HCT116 (cell line): Measurements from ENCODE around the gene AHNAK. TPM values are rescaled to one million over a fixed set of nuclear protein-coding genes. Genes with fewer than 3 reads are reported as not detected.

Experiments
- ATAC-seq: fragments of 200-7000 bp; cut with Tn5 transposase; 2 replicates; pipeline ENCODE4 v1.9.1; 2020; ENCODE audit warnings: mild to moderate bottlenecking, moderate library complexity
- BruUV-seq: library from RNA; stranded (reverse); fragments of 400-500 nt; replicated peaks from 2 replicates; lab custom pipeline; 2021; lab: Mats Ljungman, UMichigan
- CTCF ChIA-PET: fragments of 300-600 bp; sonication (Branson Sonifier 250); formaldehyde crosslinking; loops from one replicate; lab custom pipeline; 2021; ENCODE audit warnings: antibody characterized with exemption; lab: Charles Lee
- POLR2A ChIA-PET: fragments of 300-600, 350-600 bp; sonication (Branson Sonifier 250); formaldehyde crosslinking; loops from one replicate; lab custom pipeline; 2021; ENCODE audit warnings: antibody characterized with exemption; lab: Charles Lee
- RAD21 ChIA-PET, 2 experiments: fragments of 300-600 bp; sonication (Branson Sonifier 250); formaldehyde crosslinking; loops; one replicate each; lab custom pipeline; 2023; ENCODE audit warnings: low total read pairs in 2 of 2; ENCODE audit not compliant: uncharacterized antibody in 2 of 2, unreplicated experiment in 2 of 2, low non-redundant PET in 1 of 2; lab: Charles Lee
- DNase-seq: peaks from one replicate; pipeline ENCODE4 v3.0.0-alpha.2; 2010; ENCODE audit warnings: low read depth, low spot score
- H2AFZ ChIP-seq: fragments of 200-600 bp; shearing (Covaris generic), sonication (generic); 2 replicates; pipeline ENCODE4 v1.6.1; 2017; ENCODE audit warnings: low read depth, mixed run types, mixed read lengths, antibody characterized with exemption, low read length; ENCODE audit not compliant: poor library complexity, severe bottlenecking
- H3K27ac ChIP-seq: 2 replicates; pipeline ENCODE4 v1.5.1; 2012; ENCODE audit warnings: low read depth, low read length
- H3K27me3 ChIP-seq: fragments of 200-600 bp; sonication (generic); 2 replicates; pipeline ENCODE4 v1.6.1; 2016; ENCODE audit warnings: mixed run types, low read length, mixed read lengths; ENCODE audit not compliant: insufficient read depth
- H3K36me3 ChIP-seq, 2 experiments: fragments of 200-500 bp in 1 of 2; fragments of 200-600 bp in 1 of 2; sonication (Bioruptor generic) in 1 of 2; sonication (generic) in 1 of 2; 2 replicates each; pipeline versions ENCODE4 v1.5.1 to v1.6.1; 2014 to 2016; ENCODE audit warnings: low read length in 2 of 2, inconsistent platforms in 1 of 2, mixed read lengths in 1 of 2, mixed run types in 1 of 2; ENCODE audit not compliant: insufficient read depth in 2 of 2, control insufficient read depth in 1 of 2
- H3K4me1 ChIP-seq, 2 experiments: fragments of 200-600 bp in 1 of 2; sonication (generic) in 1 of 2; 2 replicates each; pipeline versions ENCODE4 v1.5.1 to v1.6.1; 2012 to 2017; ENCODE audit warnings: low read length in 2 of 2, inconsistent platforms in 1 of 2, mild to moderate bottlenecking in 1 of 2, mixed read lengths in 1 of 2, mixed run types in 1 of 2, moderate library complexity in 1 of 2; ENCODE audit not compliant: insufficient read depth in 2 of 2, control insufficient read depth in 1 of 2
- H3K4me2 ChIP-seq: fragments of 200-600 bp; sonication (generic); 2 replicates; pipeline ENCODE4 v1.6.1; 2017; ENCODE audit warnings: mixed run types, low read length, mixed read lengths
- H3K4me3 ChIP-seq, 2 experiments: fragments of 200-600 bp in 1 of 2; sonication (generic) in 1 of 2; replicated peaks in 1 of 2; 2 replicates each; pipeline ENCODE4 v1.5.1; 2011 to 2016; ENCODE audit warnings: low read length in 2 of 2, control low read depth in 1 of 2, low read depth in 1 of 2, mild to moderate bottlenecking in 1 of 2, mixed read lengths in 1 of 2, mixed run types in 1 of 2
- H3K79me2 ChIP-seq: fragments of 200-600 bp; sonication (generic); 2 replicates; pipeline ENCODE4 v1.6.1; 2017; ENCODE audit warnings: mild to moderate bottlenecking, mixed run types, low read length, moderate library complexity, mixed read lengths; ENCODE audit not compliant: insufficient read depth
- H3K9ac ChIP-seq: fragments of 200-600 bp; sonication (generic); 2 replicates; pipeline ENCODE4 v1.6.1; 2016; ENCODE audit warnings: low read length, mixed read lengths
- H3K9me2 ChIP-seq: fragments of 200-600 bp; sonication (generic), shearing (Covaris generic); 2 replicates; pipeline ENCODE4 v1.6.1; 2017; ENCODE audit warnings: mixed run types, mild to moderate bottlenecking, moderate library complexity; ENCODE audit not compliant: insufficient read depth
- H3K9me3 ChIP-seq, 2 experiments: fragments of 200-500 bp in 1 of 2; fragments of 200-600 bp in 1 of 2; sonication (Bioruptor generic) in 1 of 2; sonication (generic) in 1 of 2; 2 replicates each; pipeline ENCODE4 v1.6.1; 2014 to 2017; ENCODE audit warnings: low read length in 2 of 2, mixed read lengths in 2 of 2, inconsistent platforms in 1 of 2, low read depth in 1 of 2, mild to moderate bottlenecking in 1 of 2, mixed run types in 1 of 2, moderate library complexity in 1 of 2; ENCODE audit not compliant: control insufficient read depth in 1 of 2, insufficient read depth in 1 of 2
- H4K20me1 ChIP-seq: fragments of 200-600 bp; sonication (generic), shearing (Covaris generic); 2 replicates; pipeline ENCODE4 v1.6.1; 2017; ENCODE audit warnings: mixed run types, mild to moderate bottlenecking, moderate library complexity; ENCODE audit not compliant: insufficient read depth
- ATF3 ChIP-seq: IDR thresholded peaks from 2 replicates; pipeline ENCODE4 v1.6.1; 2012
- CEBPB ChIP-seq: IDR thresholded peaks from 2 replicates; pipeline ENCODE4 v1.6.1; 2012; ENCODE audit warnings: low read depth
- CTCF ChIP-seq, 3 experiments: fragments of 200-600 bp in 1 of 3; sonication (generic) in 1 of 3; IDR thresholded peaks in 2 of 3; conservative IDR thresholded peaks in 1 of 3; 2 replicates each; pipeline ENCODE4 v1.5.1; 2012 to 2017; ENCODE audit warnings: low read depth in 2 of 3, low read length in 2 of 3, antibody characterized with exemption in 1 of 3, borderline replicate concordance in 1 of 3, control low read depth in 1 of 3, mild to moderate bottlenecking in 1 of 3, mixed read lengths in 1 of 3, mixed run types in 1 of 3, moderate library complexity in 1 of 3; ENCODE audit not compliant: insufficient read depth in 1 of 3
- ELF1 ChIP-seq: IDR thresholded peaks from 2 replicates; pipeline ENCODE4 v1.6.1; 2012; ENCODE audit warnings: low read depth, borderline replicate concordance
- EZH2 ChIP-seq: fragments of 200-600 bp; sonication (generic); IDR thresholded peaks from 2 replicates; pipeline ENCODE4 v1.6.1; 2017; ENCODE audit warnings: antibody characterized with exemption, mixed run types
- FOSL1 ChIP-seq: IDR thresholded peaks from 2 replicates; pipeline ENCODE4 v1.6.1; 2012; ENCODE audit warnings: low read depth
- JUND ChIP-seq: IDR thresholded peaks from 2 replicates; pipeline ENCODE4 v1.6.1; 2012
- POLR2A ChIP-seq: IDR thresholded peaks from 2 replicates; pipeline ENCODE4 v1.7.0; 2011; ENCODE audit warnings: borderline replicate concordance; ENCODE audit not compliant: insufficient read depth, insufficient read length; ENCODE audit errors: extremely low read depth
- POLR2AphosphoS5 ChIP-seq: IDR thresholded peaks from 2 replicates; pipeline ENCODE4 v1.6.1; 2011; ENCODE audit warnings: mild to moderate bottlenecking, low read depth, low read length, moderate library complexity
- RAD21 ChIP-seq: IDR thresholded peaks from 2 replicates; pipeline ENCODE4 v1.6.1; 2012; ENCODE audit warnings: low read depth, mild to moderate bottlenecking
- SP1 ChIP-seq: IDR thresholded peaks from 2 replicates; pipeline ENCODE4 v1.6.1; 2012; ENCODE audit warnings: low read depth
- SRF ChIP-seq: IDR thresholded peaks from 2 replicates; pipeline ENCODE4 v1.6.1; 2012; ENCODE audit warnings: low read depth
- YY1 ChIP-seq: IDR thresholded peaks from 2 replicates; pipeline ENCODE4 v1.6.1; 2011; ENCODE audit warnings: low read length, low read depth, moderate library complexity, mild to moderate bottlenecking; ENCODE audit not compliant: insufficient replicate concordance; ENCODE audit errors: extremely low read depth
- ZFX ChIP-seq: fragments of 450-650 bp; IDR thresholded peaks from 2 replicates; pipeline ENCODE4 v1.6.1; 2017
- ZNF274 ChIP-seq: fragments of 200-500 bp; sonication (Bioruptor generic); IDR thresholded peaks from 2 replicates; pipeline ENCODE4 v1.6.1; 2014; ENCODE audit warnings: mild to moderate bottlenecking, low read depth, low read length, inconsistent platforms
- intact Hi-C: fragments of 100-400 bp; cut with micrococcal nuclease; formaldehyde crosslinking; loops from 2 replicates; pipeline ENCODE4 v1.10.0; 2022
- total RNA-seq: library from RNA; stranded (reverse); gene quantifications from one replicate; pipeline ENCODE4 v1.2.1, GENCODE V29; 2021; ENCODE audit not compliant: unreplicated experiment
- TF ChIP-seq, protein P1 (sequence below): IDR thresholded peaks from 2 replicates; pipeline ENCODE4 v1.6.1; 2011; ENCODE audit warnings: mild to moderate bottlenecking, low read length, moderate library complexity; ENCODE audit not compliant: insufficient replicate concordance; ENCODE audit errors: extremely low read depth

AHNAK gene
- total RNA-seq, 1 experiment from 2014 or later = 239 TPM

DNA sequence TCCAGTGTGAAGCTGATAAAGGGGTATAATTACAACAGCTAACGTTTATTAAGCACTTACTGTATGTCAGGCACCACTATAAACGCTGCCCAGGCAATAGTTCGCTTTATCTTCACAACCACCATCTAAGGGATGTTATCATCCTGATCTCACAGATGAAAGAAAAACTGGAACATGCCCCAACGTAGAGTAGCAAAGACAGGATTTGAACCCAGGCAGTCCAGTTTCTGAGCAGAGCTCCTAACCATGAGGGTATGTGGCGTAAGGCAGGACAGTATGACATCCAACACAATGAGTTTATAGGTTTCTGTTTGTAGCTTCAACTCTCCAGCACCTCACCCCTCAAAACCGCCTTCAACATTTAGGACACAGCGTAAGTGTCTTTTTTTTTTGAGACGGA is 59.5 kb downstream of the AHNAK start:
- H3K4me3 ChIP-seq = no peak overlapping the region
- no peak for TF ChIP-seq JUND
- no peak for TF ChIP-seq SP1
- no peak for TF ChIP-seq ELF1
- no peak for TF ChIP-seq FOSL1
- DNase-seq (no peak), ATAC-seq (no peak)
- no peaks in the 10 kb centered on the region for H3K4me1 ChIP-seq
- H3K9ac ChIP-seq = no peak overlapping the region
- RAD21 ChIA-PET = interaction anchor here in 1 of 2 experiments (1.1 kb wide), 1 partner anchor 62 kb away, joined by 3 read pairs; no protein-coding TSS in a partner anchor
- POLR2A ChIA-PET = interaction anchor here (1.3 kb wide), 1 partner anchor 13 kb away, joined by 5 read pairs; no protein-coding TSS in a partner anchor
- no peaks in the 10 kb centered on the region for H3K79me2 ChIP-seq
- no peaks in the 10 kb centered on the region for H3K27me3 ChIP-seq
- no TSS peak for BruUV-seq
- no peaks in the 10 kb centered on the region for H4K20me1 ChIP-seq
- no peaks in the 10 kb centered on the region for H3K9me2 ChIP-seq
- no peak overlapping the region for H3K4me2 ChIP-seq
- intact Hi-C loops = no loop called here
- H2AFZ ChIP-seq = no peak overlapping the region
- no peak overlapping the region for H3K27ac ChIP-seq
- no peaks in the 10 kb centered on the region for H3K9me3 ChIP-seq
- CTCF ChIA-PET = interaction anchor here (1.4 to 2.8 kb wide), 2 partner anchors 10 to 56 kb away, joined by 3 to 12 read pairs; no protein-coding TSS in a partner anchor
- no peaks in the 10 kb centered on the region for H3K36me3 ChIP-seq

GRCh38 chr11:62484352-62484751 is 62.3 kb downstream of the AHNAK start:
- Histone ChIP-seq H3K9ac (no peak overlapping the region), H2AFZ (no peak overlapping the region), H3K79me2 (no peaks in the 10 kb centered on the region), H3K4me2 (no peak overlapping the region), H4K20me1 (no peaks in the 10 kb centered on the region), H3K27ac (no peak overlapping the region), H3K4me1 (peaks cover 2 to 11% of the 10 kb centered on the region in 2 experiments; a peak in 2 of 4 replicates), H3K4me3 (no peak overlapping the region), H3K27me3 (no peaks in the 10 kb centered on the region), H3K9me3 (no peaks in the 10 kb centered on the region), H3K9me2 (no peaks in the 10 kb centered on the region), H3K36me3 (no peaks in the 10 kb centered on the region)
- ChIA-PET POLR2A (no interaction called here), CTCF (no interaction called here), RAD21 (no interaction called here)
- TF ChIP-seq POLR2AphosphoS5 = no peak
- no peak for TF ChIP-seq ATF3
- TF ChIP-seq ZFX = no peak
- TF ChIP-seq YY1 = no peak
- TF ChIP-seq EZH2 = no peak
- TF ChIP-seq ZNF274 = no peak
- no peak for TF ChIP-seq POLR2A
- TF ChIP-seq, protein P1, sequence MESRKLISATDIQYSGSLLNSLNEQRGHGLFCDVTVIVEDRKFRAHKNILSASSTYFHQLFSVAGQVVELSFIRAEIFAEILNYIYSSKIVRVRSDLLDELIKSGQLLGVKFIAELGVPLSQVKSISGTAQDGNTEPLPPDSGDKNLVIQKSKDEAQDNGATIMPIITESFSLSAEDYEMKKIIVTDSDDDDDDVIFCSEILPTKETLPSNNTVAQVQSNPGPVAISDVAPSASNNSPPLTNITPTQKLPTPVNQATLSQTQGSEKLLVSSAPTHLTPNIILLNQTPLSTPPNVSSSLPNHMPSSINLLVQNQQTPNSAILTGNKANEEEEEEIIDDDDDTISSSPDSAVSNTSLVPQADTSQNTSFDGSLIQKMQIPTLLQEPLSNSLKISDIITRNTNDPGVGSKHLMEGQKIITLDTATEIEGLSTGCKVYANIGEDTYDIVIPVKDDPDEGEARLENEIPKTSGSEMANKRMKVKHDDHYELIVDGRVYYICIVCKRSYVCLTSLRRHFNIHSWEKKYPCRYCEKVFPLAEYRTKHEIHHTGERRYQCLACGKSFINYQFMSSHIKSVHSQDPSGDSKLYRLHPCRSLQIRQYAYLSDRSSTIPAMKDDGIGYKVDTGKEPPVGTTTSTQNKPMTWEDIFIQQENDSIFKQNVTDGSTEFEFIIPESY = no peak
- TF ChIP-seq CEBPB = no peak
- TF ChIP-seq SP1 = no peak
- TF ChIP-seq RAD21 = no peak
- TF ChIP-seq SRF = no peak
- no peak for TF ChIP-seq FOSL1
- no peak for TF ChIP-seq CTCF (IDR thresholded peaks at IDR 0.05 in 2 of 3, conservative IDR thresholded peaks at IDR 0.05 in 1 of 3; ENCODE audit: borderline replicate concordance in 1 of 3, insufficient read depth in 1 of 3, low read depth in 2 of 3, low read length in 2 of 3)
- BruUV-seq = no TSS peak
- no peak for ATAC-seq
- no peak for DNase-seq
- intact Hi-C loops = no loop called here
